Panc1 (cell line): ENCODE results near the gene FCHSD2.

Experiments
- CTCF ChIP-seq: fragments of 450-650 bp; IDR thresholded peaks from 2 replicates; pipeline ENCODE4 v1.5.1; 2017; ENCODE audit warnings: mild to moderate bottlenecking
- POLR2AphosphoS5 ChIP-seq: IDR thresholded peaks from 2 replicates; pipeline ENCODE4 v1.6.1; 2012; ENCODE audit warnings: mild to moderate bottlenecking, low read depth, low read length, moderate library complexity
- SIN3A ChIP-seq: IDR thresholded peaks from 2 replicates; pipeline ENCODE4 v1.6.1; 2012; ENCODE audit warnings: low read depth, mild to moderate bottlenecking, low read length, moderate library complexity, borderline replicate concordance; ENCODE audit not compliant: insufficient read depth
- TCF7L2 ChIP-seq: IDR thresholded peaks from 2 replicates; pipeline ENCODE4 v1.6.1; 2011; ENCODE audit warnings: mild to moderate bottlenecking, low read depth, low read length, inconsistent platforms
- TF ChIP-seq, protein P1 (sequence below), 2 experiments: IDR thresholded peaks; 2 replicates each; pipeline ENCODE4 v1.6.1; 2011 to 2012; ENCODE audit warnings: low read depth in 2 of 2, control low read depth in 1 of 2, low read length in 1 of 2, mild to moderate bottlenecking in 1 of 2, moderate library complexity in 1 of 2; ENCODE audit not compliant: insufficient read depth in 1 of 2

- TF ChIP-seq CTCF (no peak), POLR2AphosphoS5 (no peak), SIN3A (no peak), TCF7L2 (no peak)
- TF ChIP-seq, protein P1, sequence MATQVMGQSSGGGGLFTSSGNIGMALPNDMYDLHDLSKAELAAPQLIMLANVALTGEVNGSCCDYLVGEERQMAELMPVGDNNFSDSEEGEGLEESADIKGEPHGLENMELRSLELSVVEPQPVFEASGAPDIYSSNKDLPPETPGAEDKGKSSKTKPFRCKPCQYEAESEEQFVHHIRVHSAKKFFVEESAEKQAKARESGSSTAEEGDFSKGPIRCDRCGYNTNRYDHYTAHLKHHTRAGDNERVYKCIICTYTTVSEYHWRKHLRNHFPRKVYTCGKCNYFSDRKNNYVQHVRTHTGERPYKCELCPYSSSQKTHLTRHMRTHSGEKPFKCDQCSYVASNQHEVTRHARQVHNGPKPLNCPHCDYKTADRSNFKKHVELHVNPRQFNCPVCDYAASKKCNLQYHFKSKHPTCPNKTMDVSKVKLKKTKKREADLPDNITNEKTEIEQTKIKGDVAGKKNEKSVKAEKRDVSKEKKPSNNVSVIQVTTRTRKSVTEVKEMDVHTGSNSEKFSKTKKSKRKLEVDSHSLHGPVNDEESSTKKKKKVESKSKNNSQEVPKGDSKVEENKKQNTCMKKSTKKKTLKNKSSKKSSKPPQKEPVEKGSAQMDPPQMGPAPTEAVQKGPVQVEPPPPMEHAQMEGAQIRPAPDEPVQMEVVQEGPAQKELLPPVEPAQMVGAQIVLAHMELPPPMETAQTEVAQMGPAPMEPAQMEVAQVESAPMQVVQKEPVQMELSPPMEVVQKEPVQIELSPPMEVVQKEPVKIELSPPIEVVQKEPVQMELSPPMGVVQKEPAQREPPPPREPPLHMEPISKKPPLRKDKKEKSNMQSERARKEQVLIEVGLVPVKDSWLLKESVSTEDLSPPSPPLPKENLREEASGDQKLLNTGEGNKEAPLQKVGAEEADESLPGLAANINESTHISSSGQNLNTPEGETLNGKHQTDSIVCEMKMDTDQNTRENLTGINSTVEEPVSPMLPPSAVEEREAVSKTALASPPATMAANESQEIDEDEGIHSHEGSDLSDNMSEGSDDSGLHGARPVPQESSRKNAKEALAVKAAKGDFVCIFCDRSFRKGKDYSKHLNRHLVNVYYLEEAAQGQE (IDR thresholded peaks at IDR 0.05; ENCODE audit: insufficient read depth in 1 of 2, low read depth in 2 of 2, low read length in 1 of 2) = no peak
These were observed 320.7 kb downstream of the FCHSD2 start for GRCh38 chr11:72821221-72821919.
